ENCODE results near the gene EAF1.

Gene EAF1

DNA sequence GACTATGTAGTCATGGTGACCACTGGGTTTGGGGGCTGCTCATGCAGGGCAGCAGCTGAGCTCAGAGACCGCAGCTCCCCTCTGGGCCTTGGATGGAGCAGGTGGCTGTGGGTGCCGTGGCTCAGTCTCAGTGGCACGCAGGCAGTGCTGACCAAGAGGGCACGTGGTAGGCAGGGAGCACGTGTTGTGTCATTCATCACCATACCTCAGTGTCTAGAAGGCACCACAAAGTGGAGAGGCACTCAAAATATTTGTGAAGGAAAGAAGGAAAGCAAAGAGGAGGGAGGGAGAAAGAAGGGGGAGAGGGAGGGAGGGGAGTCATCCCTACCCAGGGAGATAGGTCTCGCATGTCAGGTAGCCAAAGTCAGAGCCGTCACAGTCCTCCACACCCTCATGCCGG, 26.1 kb downstream of the EAF1 start:
- no peak overlapping the region for H3K27ac ChIP-seq
- TF ChIP-seq, protein P1, sequence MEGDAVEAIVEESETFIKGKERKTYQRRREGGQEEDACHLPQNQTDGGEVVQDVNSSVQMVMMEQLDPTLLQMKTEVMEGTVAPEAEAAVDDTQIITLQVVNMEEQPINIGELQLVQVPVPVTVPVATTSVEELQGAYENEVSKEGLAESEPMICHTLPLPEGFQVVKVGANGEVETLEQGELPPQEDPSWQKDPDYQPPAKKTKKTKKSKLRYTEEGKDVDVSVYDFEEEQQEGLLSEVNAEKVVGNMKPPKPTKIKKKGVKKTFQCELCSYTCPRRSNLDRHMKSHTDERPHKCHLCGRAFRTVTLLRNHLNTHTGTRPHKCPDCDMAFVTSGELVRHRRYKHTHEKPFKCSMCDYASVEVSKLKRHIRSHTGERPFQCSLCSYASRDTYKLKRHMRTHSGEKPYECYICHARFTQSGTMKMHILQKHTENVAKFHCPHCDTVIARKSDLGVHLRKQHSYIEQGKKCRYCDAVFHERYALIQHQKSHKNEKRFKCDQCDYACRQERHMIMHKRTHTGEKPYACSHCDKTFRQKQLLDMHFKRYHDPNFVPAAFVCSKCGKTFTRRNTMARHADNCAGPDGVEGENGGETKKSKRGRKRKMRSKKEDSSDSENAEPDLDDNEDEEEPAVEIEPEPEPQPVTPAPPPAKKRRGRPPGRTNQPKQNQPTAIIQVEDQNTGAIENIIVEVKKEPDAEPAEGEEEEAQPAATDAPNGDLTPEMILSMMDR (conservative IDR thresholded peaks at IDR 0.05), result no peak

DNA sequence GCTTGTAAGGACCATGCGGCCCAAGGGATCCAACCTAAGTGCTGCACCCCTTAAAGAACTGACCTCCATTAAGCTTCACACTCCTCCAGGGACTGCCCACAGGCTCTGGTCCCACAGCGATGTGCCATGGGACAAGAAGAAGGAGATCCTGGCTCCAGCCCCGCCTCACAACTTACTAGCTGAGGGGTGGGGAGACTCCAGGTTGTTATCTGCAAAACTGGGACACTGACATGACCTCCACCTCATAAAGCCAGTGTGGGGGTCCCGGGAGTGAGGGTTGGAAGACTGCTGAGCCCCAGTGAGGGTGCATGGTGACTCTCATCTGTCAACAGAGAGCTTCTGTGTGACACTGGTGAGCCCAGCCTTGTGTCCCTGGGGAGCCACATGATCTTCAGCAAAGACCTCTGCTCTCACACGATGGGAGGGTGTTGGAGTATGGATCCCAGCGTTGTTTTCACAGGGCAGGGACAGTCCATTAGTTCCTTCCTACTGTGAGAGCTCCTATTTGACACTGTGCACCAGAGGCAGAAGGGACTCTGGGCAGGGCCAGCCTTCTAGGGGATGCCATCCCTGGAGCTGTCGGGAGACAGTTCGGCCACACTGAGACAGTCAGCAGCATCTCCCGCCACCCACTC, 26.7 kb downstream of the EAF1 start:
- H3K27ac ChIP-seq, result no peak overlapping the region
- TF ChIP-seq, protein P1 (conservative IDR thresholded peaks at IDR 0.05), result no peak

DNA sequence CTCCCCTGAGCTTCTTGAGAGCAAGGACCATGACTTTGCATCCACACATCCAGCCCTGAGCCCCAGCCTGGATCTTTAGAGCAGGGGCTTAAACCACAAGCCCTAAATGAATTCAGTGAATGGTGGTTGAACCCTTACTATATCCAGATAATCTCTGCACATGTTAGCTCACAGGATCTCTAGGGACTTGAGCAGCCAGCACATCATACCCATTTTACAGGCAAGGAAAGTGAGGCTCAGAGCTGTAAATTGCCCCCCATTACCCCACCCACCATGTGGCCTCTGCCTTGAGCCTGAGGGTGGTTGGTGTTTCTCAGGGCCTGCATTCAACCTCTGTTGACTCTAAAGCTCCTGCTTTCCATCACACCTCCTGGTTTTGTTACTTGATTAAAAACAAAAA, 27.6 kb downstream of the EAF1 start:
- TF ChIP-seq, protein P1 (conservative IDR thresholded peaks at IDR 0.05), result no peak
- H3K27ac ChIP-seq, result peak overlapping the region; percentile 89; the same call in 1 of the 2 replicates

DNA sequence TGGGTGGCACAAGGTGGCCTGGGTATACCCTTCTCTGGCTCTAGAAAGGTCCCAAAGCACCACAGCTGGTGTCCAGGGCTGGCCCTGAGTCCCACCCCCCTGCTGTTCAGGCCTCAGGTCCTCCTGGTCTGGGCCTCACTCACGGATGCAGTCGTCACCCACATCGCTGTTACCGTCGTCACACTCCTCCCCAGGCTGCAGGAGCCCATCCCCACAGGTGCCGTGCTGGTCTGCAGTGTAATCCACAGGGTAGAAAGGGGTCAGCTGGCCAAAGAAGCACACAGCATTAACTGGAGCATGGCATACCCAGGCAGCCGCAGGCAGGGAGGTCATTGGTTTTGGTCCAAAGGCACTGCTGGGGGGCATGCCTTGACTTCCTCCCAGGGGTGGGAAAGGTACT, 28.4 kb downstream of the EAF1 start:
- TF ChIP-seq, protein P1 (conservative IDR thresholded peaks at IDR 0.05), result no peak

DNA sequence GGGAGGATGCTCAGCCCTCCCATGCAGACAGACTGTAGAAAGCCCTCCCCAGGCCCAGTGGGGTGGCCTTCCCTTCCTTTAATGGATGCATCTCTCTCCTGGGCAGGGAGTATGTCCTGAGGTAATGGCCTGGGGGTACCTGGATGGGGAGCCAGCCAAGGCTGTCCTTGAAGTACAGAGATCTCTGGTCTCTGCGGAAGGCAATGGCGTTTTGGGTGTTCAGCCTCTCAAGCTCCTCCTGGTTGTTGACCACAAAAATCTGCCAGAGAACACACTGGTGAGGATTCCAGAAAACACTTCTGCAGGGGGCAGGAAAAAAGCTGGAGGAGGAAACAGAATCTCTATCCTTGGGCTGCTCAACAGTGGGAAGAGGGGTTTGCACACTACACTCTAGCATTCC, 28.9 kb downstream of the EAF1 start:
- TF ChIP-seq, protein P1 (conservative IDR thresholded peaks at IDR 0.05), result no peak
- peak overlapping the region; percentile 89 for H3K27ac ChIP-seq

More for the DNA sequence above, 28.4 kb downstream of the EAF1 start:
- peak overlapping the region; percentile 89; the same call in 1 of the 2 replicates for H3K27ac ChIP-seq

DNA sequence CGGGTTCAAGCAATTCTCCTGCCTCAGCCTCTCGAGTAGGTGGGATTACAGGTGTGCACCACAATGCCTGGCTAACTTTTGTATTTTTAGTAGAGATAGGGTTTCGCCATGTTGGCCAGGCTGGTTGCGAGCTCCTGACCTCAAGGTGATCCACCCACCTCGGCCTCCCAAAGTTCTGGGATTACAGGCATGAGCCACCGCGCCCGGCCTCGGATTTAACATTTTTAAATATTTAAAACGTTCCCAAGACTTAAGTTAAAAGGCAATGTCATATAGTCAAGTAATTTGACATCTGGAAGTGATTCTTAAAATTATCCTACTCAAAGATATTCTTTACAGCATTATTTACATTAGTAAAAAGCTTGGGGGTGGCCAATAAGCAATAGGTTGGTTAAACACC, 29.5 kb downstream of the EAF1 start:
- peak overlapping the region; percentile 89 for H3K27ac ChIP-seq

DNA sequence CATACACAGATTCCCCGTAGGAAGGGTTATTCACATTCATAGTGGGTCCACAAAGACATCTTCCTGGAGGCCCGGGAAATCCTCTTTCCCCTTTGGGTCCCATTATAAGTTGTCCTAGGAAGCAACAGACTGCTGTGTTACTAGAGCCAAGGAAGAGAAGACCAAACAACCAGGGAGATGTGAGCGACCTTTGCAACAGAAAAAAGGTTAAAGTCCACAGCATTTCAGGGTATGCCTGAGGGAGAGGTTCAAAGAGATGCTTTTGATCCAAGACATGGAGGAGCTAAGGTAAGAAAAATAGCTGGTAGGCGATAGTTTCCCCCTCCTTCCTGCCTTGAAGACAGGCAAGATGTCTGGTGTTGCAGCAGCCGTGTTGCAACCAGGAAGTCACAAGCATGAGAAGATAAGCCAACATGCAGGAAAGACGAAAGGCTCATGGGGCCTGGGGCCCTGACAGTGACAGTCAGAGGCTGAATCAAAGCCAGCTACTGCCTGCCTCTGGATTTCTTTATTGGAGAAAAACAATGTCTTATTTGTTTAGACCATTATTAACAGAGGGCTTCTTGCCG, 30.9 kb downstream of the EAF1 start:
- TF ChIP-seq, protein P1 (conservative IDR thresholded peaks at IDR 0.05), result no peak
- peak overlapping the region; percentile 89 for H3K27ac ChIP-seq

DNA sequence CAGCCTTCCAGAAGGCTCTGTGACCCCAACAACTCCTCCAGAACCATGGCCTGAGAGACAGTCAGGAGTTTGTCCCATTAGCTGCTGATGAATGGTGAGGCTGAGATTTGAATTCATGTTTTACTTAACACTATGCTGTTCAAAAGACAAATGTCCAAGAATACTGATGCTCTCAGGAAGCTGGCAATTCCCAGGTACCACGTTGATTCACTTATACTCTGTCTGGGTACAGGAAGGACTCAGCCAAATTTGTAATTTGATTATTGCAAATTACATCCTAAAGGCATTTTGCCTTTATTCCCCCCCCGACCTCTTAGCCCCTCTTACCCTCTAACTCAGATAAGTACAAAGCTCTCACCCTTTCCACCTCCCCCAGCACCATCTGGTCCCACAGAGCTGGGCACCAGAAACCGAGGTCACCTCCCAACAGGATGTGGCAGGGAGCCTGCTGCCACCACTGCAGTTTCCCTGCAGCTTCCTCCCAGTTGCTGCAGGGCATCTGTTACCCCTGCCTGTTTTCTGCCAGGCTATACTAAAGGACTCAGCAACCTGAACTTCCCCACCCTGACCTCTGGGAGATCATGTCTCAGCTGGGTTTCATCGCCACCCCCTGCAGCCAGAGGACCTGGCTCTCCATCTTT, 33.6 kb downstream of the EAF1 start:
- TF ChIP-seq, protein P1 (conservative IDR thresholded peaks at IDR 0.05), result no peak
- peak overlapping the region; percentile 89 for H3K27ac ChIP-seq
